GM18499 (cell line): ENCODE results near the gene SFMBT2.

Experiments used
- ATAC-seq: cut with Tn5 transposase; IDR thresholded peaks from one replicate; pipeline ENCODE4 v1.9.1; 2021; ENCODE audit warnings: moderate number of reproducible peaks; ENCODE audit not compliant: insufficient read depth, unreplicated experiment

The SFMBT2 gene

DNA sequence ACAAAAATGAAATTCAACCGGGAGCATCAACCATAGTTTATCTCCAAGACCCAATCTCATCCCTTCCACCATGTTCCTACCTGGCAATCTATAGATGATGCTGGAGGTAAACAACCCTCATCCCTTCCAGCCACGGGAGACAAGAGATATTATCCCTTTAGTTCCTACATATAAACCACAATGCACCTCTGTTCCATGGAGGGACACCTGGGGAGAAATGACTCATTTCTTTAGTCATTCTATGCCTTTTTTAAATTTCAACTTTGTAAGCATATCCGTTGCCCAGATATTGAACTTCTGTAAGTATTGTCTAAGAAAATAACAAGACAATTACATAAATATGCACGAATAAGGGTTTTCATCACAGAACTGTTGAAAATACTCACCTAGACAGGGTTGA, 15.5 kb upstream of the SFMBT2 start:
- ATAC-seq, result no peak

DNA sequence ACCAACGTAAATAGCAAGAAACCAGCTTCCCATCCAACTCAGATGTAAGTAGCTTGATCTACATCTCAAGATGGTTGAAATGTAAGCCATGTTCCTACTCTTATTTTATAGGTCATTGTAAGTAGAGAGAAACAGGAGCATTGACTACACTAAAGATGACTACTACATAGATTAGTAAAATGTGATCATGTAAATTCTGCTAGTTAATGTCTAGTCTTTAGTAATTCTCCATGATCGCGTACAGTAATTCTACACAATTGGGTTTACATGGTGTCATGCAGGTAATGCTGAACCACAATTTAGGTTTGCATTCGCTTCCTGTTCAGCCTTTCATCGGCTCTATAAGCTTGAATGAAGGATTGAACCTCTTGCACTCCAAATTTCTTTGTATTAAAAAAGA, 14.9 kb upstream of the SFMBT2 start:
- ATAC-seq, result no peak

DNA sequence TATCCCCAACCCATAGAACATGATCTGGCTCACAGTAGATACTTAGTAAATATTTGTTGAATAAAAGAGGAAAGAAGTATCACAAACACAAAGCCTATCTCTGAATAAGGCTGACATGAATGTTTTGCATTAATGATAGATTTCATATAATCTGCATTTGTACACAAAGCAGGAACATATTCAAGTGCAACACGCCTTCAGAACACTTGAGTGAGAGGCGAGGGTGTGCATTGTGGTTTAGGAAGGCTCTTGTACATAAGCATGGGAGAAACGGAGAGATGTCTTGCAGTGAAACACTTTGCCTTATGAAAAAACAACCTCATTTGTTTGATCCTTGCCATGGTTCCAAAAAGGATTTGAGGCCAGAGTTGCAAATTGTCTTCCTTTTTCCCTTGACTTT, 14.1 kb upstream of the SFMBT2 start:
- no peak for ATAC-seq

DNA sequence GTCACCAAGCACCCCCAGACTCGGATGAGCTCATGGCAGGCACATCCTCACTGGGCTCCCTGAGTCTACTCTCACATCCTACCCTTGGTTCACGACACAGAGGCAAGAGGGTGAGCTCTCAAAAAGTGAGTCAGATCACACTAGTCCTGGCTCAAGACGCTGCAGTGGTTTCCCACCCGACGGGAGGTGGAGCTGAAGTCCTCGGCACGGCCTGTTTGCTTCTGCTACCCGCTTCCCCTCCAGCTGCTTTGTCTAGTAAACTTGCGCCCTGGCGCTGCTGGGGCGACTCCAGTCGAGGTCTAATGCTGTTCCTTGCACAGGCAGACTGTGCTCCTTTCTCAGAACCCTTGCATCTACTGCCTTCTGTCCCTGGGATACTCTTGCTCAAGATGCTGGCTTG, 13.5 kb upstream of the SFMBT2 start:
- ATAC-seq, result no peak

DNA sequence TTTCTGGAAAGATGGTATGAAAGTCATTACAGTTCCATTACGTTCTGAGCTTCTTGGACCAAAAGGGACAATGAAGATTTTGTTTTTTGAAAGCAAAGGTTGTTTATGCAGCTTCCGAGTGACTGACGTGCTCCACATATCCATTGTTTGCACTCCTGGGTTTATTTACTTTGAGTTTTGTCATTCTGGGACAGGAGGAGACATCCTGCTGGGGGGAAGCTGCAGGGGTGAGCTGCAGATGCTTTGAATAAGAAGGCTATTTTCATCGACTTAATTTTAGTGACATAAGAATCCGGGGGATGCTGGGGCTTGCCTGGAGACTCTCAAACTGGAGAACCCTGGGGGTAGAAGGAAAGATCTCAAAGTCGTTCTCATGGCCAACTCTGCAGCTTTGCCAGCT, 12.7 kb upstream of the SFMBT2 start:
- ATAC-seq, result no peak

DNA sequence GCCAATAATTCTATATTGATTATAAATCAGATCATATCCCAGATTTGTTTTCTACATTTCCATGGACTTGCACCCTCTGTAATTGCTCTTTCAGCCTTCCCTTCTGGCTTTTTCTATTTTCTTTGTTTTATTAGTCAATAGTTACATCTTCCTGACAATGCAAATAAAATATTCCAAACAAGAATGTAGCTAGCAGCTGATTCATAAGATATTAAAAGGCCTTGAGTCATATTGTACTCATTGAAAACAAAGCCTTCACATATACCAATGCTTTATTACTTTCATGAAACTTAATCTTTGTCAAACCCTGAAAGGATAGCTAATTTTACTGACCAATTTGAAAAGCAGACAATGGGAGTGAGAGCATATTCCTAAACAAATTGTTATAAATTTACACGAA, 10.7 kb upstream of the SFMBT2 start:
- ATAC-seq, result no peak

DNA sequence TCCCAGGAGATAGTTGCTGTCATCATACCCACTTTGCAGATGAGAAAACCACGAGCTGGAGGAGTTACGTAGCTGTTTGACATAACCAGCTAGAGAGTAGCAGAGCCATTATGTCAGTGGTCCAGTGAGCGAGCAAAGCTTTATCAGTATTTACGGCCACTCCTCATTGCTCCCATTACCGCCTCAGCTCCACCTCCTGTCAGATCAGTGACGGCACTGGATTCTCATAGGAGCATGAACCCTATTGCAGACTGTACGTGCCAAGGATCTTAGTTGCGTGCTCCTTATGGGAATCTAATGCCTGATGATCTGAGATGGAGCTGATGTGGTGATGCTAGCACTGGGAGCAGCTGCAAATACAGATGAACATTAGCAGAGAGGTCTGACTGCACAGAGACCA, 9.2 kb upstream of the SFMBT2 start:
- no peak for ATAC-seq

DNA sequence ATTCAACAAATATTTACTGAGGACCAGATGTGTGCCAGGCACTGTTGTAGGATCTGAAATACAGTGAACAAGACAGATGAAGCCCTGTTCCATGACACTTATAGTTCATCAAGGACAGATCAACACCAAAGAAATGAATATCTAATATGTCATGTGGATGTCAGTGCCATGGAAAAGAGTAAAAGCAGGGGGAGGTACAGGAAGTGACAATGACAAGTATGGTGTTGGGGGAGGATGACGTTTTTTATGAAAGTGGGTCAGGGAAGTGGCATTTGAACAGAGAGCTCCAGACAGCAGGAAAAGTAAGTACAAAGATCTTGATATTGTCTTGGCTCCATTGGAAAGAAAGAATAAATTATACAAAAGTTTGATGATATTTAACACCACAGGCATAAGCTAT, 7.0 kb upstream of the SFMBT2 start:
- ATAC-seq, result no peak

DNA sequence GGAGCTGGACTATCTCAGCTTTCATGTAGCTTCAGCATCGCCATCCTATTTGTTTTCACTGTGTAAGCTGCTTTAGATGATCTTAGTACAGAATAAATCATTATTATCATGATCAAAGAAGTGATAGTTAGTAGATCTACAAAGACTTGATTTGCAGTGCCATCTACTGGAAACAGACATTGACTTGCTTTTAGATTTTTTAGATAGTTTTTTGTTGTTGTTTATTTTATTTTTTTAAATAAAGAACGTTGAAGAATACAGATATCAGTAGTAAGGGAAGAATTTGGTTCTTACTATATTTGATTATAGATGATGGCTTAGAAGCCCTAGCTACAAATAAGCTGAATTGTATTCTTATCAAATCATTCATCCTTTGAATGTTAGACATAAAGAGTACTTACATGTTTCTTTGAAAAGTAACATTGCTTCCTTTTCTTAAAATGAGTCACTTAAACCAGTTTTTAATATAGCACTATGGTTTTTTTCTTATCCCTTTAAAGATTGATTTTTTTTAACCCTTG, 6.3 kb upstream of the SFMBT2 start:
- no peak for ATAC-seq

DNA sequence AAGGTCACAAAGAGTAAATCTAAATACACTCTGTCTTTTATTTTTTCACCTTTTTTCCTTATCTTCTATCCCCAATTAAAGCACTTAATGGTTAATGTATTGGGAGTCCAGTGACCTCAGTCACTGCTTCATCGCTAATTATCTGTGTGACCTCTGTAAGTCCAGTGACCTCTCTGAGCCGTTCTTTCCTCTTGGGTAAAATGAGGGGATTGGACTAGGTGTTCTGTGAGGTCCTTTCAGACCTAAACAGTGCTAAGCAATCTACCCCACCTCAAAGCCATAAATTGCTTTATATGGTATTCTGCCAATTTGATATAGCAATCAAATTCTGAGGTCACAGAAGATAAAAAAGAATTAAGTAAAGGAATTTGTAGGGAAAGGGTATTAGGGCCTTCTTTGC, 3.9 kb upstream of the SFMBT2 start:
- no peak for ATAC-seq

DNA sequence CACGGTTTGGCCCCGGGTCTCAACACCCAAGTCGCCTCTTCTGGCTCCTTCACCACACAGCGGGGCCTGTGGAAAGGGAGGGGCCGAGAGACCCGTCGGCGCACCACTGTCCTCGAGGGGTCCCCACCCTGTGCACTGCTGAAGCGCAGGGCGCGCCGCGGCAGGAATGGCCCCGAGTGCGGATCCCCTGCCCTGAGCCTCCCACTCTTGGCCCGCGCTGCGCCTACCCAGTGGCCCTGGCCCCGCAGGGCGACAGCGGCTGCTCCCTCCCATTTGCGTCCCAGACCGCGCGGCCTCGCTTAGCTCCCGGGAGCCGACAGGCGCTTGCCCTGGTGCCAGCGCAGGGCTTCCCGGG, 2.1 kb upstream of the SFMBT2 start:
- ATAC-seq, result no peak

DNA sequence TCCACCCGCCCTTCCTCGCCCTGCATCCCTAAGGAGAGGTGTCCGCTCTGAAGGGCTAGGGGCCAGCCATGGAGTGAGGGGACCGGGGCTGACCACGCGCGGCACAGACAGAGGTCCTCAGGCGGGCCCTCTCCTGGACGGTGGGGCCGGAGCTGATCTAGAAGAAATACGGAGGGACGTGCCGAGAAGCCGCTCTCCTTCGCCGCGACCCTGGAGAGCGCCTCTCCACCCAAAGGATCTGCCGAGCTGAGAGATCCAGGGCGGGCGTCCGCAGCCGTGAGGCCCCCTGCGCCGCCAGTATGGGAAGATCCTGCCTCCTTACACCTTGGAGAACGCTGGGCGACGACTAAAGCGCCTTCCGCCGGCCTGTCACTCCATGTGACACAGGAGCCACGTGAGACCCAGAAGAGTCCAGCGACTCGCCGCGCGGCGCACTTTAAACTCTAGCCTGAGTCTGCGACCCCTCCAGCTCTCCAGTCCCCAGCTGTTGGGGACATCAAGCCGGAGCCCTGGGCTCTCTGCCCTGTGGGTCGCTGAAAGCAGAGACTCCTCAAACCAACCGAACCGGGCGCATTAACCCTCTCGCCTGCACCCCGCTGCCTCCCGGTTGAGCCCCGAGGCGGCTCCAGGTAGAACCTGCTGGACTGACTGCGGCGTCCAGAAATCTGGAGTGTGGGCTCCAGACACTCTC, 1.5 kb upstream of the SFMBT2 start:
- no peak for ATAC-seq

DNA sequence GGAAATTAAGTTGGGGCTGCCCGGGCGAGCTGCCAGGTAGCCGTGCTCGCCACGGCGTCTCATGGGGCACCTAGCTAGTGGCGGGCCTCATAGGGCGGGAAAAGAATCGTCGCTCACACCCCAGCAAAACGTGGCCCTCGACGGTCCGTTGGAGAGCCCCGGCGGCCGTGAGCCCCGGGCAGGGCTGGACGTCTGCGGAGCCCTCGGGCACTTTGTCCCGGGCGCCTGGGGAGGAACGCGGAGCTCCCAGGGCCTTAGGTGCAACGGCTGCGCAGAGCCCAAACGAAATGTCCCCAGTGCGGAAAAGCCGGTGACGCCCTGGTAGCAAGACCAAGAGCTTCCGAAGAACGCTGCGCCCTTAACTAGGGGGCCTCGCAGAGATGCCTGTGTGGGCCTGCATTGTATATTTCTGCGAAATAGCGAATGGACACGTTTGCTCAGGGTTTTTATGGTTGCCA, 866 bp upstream of the SFMBT2 start:
- no peak for ATAC-seq

DNA sequence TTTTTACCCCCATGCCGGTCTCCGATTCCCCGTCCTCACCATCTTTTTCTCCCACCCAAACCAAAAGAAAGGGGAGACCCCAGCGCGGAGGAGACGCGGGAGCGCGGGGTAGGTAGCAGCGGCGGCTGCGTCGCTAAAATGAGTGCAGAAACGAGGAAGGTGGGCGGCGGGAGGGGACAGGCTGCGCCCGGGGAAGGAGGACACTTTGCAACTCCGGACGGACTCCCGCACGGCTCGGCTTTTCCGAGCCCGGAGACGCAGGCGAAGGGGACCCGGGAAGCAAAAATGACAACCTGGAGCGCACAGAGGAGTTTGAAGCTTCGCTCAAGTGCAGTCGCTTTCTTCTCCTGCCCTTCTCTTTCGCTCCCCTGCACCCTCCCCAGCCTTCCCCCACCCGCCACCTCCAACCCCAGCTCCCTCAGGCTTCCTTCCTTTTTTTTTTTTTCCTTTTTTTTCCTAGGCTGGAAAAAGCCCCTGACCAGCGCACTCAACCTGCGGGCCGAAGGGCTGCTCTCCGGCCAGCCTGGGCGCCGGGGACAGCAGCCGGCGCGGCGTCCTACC, 453 bp downstream of the SFMBT2 start:
- ATAC-seq, result no peak

DNA sequence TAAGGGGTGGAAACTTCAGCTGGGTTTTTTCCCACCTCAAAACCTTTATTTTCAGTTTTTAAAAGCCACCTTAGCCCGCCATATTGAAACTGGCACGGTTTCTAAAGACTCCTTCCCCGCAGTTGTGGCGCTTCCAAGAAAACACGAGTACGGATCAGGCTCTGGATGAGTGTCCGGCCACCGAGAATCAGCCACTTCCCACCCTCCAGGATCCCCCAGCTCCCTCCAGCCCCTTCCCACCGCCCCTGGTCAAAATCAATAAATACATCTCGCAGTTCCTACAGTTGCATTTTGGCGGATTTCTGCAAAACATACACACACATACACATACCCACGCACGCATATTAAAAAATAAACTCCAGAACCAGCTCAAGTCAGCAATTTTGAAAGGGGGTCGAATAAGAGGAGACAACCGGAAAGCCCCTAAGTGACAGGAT, 1.1 kb downstream of the SFMBT2 start:
- ATAC-seq, result no peak

DNA sequence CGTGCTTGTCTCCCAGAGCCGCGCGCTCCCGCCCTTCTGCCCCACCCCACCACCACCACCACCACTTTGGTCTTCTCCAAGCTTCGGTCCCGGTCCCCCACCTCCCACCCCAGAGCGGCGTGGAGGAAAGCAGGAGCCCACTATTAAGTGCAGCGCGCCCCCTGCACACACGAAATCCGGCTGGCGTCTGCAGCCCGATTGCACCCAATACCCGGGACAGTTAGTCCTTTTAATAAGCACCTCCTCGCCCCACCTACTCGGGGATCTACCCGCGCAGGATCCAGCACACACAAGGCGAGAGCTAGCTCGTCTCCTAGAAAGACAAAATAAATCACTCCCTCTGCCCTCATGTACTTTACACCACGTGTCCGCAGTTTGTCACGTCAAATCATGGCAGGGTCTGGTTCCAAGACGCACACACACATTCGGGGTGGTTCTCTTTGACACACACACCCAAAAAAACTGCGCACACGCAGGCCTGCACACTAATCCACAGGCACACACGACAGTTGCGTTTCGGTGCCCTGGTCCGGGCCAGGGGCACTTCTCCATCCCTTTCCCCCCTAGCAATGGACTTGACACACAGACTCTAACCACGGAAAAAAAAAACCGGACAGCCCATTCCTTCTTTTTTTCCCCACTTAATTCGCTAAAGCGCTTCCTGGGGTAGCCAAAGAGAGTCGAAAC, 1.6 kb downstream of the SFMBT2 start:
- ATAC-seq, result peak; percentile 35

DNA sequence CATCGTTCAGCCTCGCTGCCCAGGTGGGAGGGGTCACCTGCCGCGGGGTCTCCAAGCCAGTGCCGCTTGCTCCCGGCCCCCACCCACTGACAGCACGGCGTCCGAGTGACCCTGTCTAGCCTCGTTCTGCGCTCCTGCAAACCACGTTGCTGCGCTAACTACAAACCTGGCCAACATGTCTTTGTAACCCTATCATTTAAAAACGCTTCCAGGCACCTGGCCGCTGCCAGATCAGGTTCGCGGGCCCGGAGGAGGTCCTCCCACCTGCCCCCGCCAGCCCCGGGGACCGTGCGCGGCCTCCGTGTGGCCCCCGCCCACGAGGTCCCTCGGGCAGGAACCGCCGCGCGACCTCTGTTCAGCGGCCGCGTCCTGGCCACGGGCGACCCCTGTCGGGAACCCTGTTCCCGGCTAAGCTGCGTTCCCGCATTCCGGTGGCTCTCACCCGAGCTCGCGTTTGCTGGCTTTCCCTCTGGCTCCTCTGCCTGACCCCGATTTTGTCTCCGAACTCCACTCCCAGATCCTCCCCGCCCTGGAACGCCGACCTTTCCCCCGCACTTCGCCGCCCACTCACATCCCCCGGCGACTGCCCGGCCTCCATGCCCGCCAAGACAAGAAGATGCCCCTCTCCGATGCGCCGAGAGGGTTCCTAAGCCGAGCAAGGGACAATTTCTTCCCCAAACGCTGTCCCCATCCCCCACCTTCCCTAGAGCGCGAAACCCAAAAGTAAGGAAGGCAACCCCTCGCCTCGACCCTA, 2.4 kb downstream of the SFMBT2 start:
- ATAC-seq, result no peak

DNA sequence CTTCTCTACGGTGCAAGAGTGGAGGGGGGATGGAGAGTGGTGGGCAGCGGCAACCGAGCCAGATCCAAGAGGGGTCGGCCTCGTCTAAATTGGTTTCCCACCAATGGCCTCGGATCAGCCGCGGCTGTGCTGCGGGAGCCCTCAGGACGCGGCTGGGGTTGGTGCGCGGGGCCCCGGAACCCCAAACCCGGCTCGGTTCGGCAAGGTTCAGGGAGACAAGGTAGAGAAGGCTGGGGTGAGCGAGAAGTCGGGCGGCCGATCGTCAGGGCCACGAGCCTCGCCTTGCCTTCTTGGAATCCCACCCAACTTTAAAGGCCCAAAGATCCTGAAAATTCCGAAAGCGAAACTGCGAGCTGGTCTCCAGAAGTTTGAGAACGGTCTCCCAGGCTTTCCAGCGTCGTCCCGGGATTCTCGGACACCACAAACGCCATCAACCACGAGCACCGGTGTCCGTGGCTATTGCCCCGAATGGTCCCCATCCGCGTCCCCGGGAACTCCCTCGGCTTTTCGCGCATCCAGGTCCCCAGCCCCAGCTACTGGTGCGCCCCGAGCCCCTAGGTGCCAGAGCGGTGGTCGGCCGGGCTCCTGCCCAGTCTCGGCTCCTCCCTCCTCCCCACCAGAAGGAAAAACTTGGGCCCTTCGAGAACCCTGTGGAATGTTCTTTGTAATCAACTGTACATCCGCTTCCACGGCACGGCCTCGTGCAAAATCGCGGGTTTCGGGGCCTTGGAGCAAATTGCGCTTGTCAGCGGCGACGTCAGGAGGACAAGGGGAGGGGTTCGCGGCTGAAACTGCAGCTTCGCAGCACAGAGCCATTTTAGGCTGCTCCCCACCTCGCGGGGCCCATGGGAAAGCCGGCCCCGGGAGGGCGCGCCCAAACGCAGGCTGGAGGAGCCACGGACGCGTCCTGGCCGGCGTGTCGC, 3.2 kb downstream of the SFMBT2 start:
- ATAC-seq, result no peak

DNA sequence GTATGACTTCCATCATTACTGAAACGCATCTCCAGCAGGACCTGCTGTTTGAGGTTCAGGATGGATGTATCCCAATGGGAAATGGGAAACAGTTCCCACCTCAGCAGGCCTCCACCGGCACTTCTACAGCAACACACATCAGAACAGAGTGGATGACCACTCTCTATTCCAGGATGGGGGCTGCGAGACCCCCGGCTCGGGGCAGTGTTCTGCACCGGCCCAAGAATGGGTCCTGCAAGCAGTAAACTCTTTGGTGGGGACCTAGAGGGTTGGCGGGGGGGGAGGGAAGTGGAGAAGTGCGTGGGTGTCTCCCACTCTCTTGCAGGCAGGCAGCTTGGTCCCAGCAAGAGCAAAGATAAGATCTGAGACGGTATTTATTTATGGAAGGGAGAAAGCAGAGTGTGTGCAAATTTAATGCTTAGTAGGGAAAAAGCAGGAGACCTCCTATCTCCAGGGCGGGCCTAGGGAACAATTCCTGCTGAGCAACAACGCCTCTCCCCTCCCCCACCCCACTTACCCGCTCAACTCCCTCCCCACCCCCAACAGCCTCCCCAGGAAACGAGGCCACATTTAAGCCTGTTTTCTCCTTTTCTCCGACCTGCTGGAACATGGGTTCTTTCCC, 4.0 kb downstream of the SFMBT2 start:
- ATAC-seq, result no peak

DNA sequence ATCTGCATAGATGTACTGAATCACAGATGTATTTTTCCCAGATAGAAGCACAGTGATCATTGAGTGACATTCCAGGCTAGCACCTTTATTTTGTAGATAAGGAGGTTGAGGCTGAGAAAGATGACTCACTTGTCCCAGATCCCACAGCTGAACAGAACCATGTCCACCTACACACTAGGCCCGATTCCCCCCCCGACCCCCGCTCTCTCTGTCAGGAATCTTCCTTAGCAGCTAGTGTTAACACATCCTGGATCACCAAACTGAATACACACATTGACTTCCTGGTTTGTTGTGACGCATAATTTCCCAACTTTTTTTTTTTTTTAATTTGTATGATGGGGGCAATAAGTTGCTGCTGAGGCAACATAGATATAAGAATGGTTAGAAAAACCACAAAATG, 5.2 kb downstream of the SFMBT2 start:
- ATAC-seq, result no peak
